Right kidney (tissue), 1 donor: ENCODE measurements around the gene KIF6.

Source experiments
- DNase-seq: peaks from one replicate; pipeline ENCODE4 v3.0.0-alpha.2; 2016

KIF6 gene

GRCh38 chr6:39446909-39447308, 278.3 kb downstream of the KIF6 start:
- no peak for DNase-seq

DNA sequence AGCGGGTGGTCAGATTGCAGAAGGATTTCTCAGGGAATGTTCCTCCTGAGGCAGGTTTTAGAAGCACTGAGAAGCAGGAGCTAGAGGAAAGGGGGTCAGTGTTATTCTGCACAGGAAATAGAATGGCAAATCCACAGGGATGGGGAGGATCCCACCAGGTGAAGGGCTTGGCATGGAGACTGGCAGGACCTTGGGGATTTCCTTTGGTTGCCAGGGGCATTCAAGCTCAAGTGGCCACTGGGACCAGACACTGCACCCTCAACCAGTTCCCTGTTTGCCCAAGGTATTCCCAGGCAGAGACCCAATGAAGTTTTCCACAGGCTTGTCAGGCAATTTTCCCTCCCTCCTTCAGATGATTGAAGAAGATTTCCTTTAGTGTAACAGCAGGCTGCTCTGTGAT, 279.5 kb downstream of the KIF6 start:
- no peak for DNase-seq

- DNase-seq = no peak
These were observed 280.7 kb downstream of the KIF6 start for GRCh38 chr6:39444479-39445019.

- no peak for DNase-seq
These were observed 283.2 kb downstream of the KIF6 start for GRCh38 chr6:39441986-39442385.

GRCh38 chr6:39441301-39441700, 283.9 kb downstream of the KIF6 start:
- DNase-seq = no peak

DNA sequence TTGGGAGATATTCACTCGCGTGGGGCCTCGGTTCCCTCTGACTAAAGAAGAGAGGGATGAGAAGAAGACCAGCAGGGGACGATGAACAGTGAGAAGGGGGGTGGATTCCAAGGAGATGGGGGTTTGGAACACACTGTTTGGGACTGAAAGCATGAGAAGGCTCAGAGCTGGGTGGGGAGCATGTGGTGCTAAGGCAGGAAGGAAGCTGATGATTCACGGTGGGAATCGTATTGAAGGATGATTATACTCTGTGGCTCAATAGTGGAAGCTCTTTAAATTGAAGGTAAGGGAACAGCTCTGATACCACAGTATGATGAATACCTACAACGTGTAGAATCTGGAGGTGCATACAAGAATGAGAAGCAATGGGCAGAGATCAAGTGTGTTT, 285.2 kb downstream of the KIF6 start:
- DNase-seq = no peak

DNA sequence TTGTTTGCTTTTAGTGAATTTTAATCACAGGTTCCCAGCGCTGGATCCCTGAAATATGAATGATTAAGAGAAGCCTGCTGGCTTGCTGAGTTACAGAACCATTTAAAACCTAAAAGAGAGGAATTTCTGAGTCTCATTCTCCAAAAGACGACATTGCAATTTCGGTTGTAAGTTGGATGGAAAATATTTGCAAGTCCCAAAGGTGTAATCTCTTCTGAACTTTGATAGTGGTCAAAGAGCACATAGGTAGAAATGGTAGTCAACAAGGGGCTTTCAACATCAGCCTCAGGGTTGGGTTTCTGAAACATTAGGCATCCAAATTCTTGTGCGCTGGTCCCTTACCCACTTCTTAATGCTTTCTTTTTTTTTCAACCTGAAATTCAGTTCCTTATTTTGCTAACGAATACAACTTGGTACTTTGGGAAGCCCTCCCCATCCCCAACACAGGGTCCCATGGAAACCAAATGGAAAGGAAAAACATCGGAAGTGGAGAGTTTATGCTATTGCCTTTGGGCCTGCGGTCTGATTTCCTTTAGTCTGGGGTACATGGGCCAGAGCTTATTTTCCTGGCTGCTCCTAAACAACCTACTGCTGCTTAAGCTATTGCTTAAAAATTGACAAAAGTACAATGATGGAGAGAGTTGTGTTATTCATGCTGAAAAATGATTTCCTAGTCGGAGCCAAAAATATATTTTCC, 285.7 kb downstream of the KIF6 start:
- no peak for DNase-seq

DNA sequence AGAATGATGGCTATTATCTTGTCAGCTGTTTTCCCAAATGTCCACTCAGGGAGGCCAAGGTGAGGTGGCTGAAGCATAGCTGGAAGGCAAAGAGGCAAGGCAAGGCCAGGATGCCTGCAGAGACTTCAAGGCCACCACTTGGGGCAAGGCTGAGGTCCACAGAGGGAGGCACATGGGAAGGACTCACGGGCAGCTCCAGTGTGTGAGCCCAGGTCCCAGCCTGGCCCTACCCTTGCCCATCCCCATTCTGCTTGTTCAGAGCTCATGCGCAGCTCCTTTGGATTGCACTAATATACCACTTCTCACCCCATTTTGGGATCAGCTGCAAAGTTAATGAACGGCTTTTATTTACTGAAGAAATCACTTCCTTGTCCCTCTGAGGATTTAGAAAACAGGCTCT, 291.6 kb downstream of the KIF6 start:
- no peak for DNase-seq

GRCh38 chr6:39432330-39433025, 292.7 kb downstream of the KIF6 start:
- no peak for DNase-seq

- peak; percentile 11 for DNase-seq
These were observed 294.2 kb downstream of the KIF6 start for GRCh38 chr6:39430871-39431523.

DNA sequence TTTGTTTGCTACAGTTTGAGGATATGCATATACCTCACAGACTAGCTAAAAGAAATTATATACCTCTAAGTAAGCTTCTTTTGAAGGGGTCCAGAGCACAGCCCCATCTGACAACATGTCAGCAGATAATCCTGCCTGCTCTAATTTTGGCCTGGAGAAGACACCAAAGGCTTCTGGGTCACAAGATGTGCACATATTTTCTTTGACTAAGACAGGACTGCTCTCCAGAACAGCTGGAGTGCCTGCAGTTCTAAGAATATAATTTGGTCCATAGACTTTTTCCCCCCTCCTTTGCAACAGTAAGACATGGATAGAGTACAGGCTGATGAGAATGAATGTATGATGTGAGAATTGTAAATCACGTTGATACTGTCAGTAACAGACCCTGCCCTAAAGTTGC, 294.8 kb downstream of the KIF6 start:
- DNase-seq = no peak

DNA sequence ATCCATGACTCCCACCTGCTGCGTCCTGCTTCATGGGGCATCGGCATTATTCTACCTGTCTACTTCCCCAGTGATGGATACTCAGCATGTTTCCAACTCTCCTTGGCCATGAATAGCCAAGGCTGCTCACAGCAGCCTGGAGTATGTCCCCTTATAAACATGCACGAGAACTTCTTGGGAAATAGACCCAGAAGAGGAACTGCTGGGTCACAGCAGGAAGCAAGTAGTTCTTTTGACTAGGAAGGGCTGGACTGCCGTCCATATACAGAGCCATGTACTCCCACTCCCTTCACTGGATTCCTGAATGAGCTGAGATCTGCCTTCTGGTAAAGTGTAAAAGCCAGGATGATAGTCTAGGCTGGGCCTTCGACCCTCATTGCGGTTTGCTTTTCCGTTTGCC, 296.4 kb downstream of the KIF6 start:
- DNase-seq = no peak

DNA sequence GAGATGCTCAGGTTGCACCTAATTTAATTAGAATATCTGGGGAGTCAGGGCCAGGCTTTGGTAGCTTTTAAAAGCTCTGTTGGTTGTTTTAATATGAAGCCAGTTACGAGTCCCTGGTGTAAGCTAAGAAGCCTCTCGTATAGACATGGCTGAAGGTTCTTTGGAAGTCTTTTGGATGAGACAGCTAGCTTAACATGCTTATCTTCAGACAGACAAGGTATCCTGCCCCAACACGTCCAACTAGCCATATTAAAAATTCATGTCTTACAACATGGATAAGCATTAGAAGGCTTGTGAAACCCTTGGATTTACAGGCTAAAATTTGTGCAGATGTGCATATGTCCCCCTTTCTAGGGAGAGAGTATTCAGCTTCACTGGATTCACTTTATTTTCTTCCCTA, 297.1 kb downstream of the KIF6 start:
- DNase-seq = no peak

DNA sequence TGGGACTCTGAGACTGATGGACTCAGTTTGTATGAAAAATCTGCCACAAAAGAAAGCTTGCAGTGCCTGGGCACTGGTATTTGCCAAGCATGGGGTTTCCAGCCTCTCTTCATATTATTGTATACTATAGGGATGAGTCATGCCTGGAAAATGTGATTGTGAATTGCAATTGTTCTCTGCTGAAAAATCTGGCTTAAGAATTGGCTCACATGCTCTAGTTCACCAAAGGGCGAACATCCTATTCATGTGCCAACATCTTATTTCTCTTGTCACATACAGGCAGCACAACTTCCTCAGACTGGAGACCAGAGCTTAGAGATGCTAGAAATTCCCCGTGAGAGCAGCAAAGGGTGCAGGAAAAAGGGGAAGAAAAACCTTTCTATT, 299.1 kb downstream of the KIF6 start:
- no peak for DNase-seq

- no peak for DNase-seq
These were observed 299.7 kb downstream of the KIF6 start for GRCh38 chr6:39425346-39426072.

DNA sequence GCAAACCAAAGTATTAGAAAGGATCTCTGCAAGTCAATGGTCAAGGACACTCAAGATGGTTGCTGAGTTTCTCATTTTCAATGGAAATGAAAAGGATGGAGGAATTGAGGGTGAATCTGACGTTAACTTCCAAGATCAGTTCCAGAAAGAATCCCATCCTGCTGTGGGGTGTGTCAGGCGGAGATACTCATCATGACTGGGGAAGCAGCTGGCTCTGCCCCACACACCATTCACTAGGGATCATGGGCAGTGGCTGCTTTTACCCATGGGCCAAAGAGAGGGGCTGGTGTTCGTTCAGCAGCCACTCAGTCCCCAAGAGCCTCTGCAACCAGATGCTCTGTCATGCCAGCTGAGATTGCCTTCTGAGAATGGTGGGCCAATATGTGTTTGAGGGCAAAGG, 300.4 kb downstream of the KIF6 start:
- no peak for DNase-seq

DNA sequence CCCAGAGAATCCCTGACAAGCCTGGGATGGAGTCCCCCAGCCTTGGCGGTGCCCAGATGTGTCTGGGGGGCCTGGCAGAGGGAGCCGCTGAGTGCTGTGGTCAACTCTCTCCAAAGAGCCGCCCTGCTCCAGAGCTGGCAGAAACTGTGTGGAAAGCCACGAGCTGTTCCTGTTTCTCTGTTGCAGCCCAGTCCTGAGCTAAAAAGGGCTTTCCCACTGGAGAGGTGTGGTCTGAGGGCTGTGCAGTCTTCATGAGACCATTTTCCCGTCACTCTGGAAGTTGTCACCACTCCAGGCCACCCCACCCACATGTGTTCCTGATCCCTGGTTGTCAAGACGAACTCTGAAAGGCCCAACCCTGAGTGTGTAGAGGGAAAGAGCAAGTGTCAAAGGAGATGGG, 303.0 kb downstream of the KIF6 start:
- DNase-seq = no peak

- no peak for DNase-seq
These were observed 303.6 kb downstream of the KIF6 start for GRCh38 chr6:39421383-39422225.

GRCh38 chr6:39420300-39421265, 304.6 kb downstream of the KIF6 start:
- DNase-seq = no peak

- DNase-seq = no peak
These were observed 305.6 kb downstream of the KIF6 start for GRCh38 chr6:39419607-39420006.

DNA sequence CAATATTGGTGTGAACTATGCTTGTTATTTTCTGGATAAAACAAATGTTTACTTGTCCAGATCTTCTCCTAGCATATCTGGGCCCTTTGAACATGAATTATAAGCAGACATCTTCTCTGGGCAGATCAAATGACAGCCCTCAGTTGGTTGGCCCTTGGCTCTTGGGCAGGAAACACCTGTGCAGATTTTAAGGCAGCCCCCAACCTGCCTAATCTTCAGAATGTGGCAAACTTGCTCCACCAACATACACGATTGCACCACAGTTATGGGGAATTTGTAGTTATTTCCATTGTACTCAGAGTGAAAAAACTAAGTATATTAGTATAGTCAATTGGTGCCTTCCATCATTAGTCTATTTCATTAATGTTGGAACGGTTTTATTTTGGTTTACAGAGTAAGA, 307.8 kb downstream of the KIF6 start:
- no peak for DNase-seq
